ENCODE results near the gene ZNF385B.

ZNF385B gene

DNA sequence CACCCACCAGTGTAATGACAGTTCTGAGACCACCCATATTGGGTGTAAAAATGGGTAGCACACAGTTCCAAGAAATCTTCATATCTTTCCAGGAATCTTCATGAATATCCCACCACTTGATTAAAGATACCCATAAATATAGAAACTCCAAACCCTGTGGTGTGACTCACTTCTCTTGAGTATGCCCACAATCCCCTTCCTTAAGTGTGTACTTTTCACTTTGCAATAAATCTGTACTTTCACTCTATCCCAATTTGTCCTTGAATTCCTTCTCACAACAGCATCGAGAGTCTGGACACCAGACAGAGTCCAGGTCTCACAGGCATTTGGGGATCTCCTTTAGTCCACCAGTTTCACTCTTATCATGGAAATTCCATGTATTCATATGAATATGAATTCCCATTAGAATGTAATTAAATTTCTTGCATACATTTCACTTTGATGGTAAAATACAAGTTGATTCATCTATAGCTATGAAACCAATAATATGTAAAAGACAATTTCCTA lies 309.8 kb downstream of the ZNF385B start:
- DNase-seq (ENCODE audit: low spot score): no peak

DNA sequence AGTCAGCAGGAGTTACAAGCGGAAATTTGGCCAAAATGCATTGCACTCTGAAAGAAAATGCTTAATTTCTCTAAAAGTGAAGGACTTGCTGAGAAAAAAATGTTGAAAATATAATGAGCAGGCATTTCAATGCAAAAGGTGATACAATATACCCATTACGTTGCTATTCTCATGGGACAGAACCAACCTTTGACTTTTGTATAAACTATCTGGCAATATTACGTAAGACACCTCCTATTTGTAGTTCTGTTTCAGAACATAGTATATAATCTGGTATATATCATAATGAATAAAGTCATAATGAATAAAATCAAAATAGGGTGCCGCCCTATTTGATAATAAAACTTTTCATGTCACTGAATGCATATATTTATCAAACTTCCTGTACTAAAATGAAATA lies 310.6 kb downstream of the ZNF385B start:
- no peak for DNase-seq (ENCODE audit: low spot score)

DNA sequence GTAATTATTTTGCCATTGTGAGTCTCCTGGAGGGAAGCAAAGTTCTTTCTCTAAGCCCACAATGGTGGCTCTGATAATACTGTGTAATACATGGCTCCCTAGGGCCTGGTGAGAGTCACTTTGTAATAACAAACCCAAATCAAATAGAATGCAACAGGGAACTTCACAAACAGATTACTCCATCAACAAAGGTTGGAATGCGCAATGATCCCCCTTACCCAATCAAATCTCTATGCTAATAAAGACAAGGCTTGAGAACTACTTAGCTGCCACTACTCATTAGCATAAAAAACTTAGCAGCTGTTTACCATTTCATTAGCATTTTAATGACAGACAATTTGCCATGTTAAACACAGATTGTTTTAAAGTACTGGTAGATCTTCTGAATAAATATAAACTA lies 311.2 kb downstream of the ZNF385B start:
- no peak for DNase-seq (ENCODE audit: low spot score)

DNA sequence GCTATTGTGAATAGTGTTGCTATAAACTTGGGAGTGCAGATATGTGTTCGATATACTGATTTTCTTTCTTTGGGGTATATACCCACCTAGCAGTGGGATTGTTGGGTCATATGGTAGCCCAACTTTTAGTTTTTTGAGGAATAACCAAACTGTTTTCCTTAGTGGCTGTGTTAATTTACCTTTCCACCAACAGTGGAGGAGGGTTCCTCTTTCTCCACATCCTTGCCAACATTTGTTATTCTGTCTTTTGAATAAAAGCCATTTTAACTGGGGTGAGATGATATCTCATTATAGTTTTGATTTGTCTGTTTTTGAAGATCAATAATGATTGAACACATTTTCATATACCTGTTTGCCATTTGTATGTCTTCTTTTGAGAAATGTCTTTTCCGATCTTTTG lies 314.8 kb downstream of the ZNF385B start:
- no peak for DNase-seq (ENCODE audit: low spot score)

GRCh38 chr2:179545024-179545423 lies 316.4 kb downstream of the ZNF385B start:
- no peak for DNase-seq (ENCODE audit: low spot score)

- DNase-seq (ENCODE audit: low spot score): no peak
Observed at GRCh38 chr2:179543361-179543901, 318.0 kb downstream of the ZNF385B start.

DNA sequence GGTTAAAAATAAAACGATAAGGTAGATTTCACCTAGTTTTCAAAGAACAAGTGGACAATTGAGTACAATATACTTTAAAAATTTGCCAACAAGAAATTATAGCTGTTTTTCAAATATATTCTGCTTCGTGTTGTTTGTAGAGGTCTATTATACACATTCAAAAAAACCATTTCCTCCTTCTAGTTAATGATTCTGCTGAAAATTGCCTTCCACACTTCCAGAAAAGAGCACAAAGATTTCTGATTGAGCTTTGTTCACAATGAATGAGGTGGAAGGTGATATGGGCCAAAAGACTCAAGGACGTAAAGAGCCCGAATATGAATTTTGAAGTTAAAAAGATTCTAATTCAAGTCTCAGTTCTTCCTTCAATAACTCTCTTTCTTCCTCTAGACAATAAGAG lies 319.8 kb downstream of the ZNF385B start:
- no peak for DNase-seq (ENCODE audit: low spot score)

- DNase-seq (ENCODE audit: low spot score): no peak
Observed at GRCh38 chr2:179539124-179539511, 322.3 kb downstream of the ZNF385B start.

DNA sequence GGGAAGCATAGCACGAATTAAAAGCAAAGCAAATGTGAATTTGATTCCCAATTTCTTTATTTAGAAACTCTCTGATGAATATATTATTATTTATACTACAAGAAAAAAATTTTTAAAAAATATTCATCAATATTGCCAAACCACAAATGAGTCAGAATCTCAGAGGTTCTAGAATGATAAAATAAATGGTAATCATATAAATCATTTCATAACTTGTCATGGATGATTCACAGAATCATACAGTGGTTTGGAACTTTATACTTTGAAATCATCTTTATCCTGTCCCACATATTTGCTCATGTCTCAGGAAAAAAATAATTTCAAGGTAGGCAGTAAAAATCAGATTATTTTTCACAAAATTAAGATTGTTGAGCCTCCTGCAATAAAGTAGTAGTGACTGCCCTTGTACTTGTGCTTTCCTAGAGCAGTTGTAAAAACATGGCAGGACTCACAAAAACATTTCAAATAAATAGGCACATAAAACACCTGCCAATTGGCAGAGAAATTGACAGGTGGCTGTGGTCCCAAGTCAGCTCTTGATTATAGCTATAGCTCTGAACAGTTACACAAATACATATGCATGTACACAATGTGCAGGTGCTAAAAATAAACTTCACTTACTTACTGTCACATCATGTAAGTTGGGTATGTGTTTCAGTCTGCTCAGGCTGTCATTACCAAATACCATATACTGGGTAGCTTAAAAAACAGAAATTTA lies 322.8 kb downstream of the ZNF385B start:
- no peak for DNase-seq (ENCODE audit: low spot score)

- DNase-seq (ENCODE audit: low spot score): no peak
Observed at GRCh38 chr2:179536185-179536584, 325.2 kb downstream of the ZNF385B start.

- DNase-seq (ENCODE audit: low spot score): no peak
Observed at GRCh38 chr2:179533875-179534274, 327.5 kb downstream of the ZNF385B start.

DNA sequence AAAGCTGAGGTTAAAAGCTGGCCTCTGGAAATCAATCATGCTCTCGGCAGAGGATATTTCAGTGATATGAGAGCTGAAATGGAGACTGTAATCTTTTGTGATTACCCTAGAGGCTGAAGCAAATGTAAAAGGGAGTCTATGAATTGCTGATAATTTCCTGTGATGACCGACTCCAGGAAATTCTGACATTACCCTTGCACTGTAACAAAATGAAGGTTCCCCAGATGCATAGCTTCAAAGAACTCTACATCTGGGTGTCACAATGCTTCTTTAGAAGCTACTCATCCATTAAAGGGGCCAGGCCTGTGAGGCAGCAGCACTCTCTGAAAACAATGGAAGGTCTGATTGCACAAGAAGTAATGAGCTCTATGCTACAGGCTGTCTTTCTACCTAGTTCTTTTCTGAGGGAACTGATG lies 328.5 kb downstream of the ZNF385B start:
- DNase-seq (ENCODE audit: low spot score): no peak

DNA sequence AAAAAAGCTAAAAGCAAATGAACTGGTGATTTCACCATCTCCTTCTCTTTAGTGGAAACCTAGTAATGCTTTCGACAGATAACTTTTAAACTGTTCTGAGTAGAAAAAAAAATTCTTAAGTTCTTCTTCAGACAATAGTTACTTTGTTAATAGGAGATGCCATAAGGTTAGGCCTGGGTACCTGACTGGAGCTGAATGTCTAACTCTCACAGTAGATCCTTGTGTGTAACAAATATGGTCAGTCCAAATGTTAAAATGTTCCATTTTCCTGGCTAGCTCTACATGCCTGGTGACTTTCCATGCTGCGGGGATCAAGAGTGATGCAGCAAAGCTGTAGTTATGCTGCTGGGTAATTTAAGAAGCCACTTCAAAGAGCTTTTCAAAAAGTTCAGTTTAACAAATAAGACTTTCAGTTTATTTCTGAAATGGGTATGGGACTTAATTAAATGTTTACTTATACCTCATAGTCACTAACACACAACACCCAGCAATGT lies 332.8 kb downstream of the ZNF385B start:
- no peak for DNase-seq (ENCODE audit: low spot score)

DNA sequence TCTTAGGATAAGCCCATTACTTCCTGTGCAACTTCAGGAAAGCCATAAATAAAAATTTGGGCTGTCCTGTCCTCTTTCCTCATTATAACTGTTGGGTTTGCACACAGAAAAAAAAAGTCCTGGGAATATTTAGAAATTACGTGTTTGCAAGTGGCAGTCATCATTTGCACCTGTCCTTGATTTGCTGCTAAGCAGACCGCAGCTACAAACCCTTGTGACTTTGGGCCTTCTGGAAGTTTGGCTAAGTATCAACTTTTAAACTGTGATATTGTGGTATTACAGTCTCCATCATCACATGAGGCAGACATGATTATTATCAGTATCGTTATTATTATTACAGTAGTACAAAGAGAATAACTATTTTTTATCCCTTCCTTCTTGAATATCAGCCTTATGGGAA lies 336.1 kb downstream of the ZNF385B start:
- no peak for DNase-seq (ENCODE audit: low spot score)

DNA sequence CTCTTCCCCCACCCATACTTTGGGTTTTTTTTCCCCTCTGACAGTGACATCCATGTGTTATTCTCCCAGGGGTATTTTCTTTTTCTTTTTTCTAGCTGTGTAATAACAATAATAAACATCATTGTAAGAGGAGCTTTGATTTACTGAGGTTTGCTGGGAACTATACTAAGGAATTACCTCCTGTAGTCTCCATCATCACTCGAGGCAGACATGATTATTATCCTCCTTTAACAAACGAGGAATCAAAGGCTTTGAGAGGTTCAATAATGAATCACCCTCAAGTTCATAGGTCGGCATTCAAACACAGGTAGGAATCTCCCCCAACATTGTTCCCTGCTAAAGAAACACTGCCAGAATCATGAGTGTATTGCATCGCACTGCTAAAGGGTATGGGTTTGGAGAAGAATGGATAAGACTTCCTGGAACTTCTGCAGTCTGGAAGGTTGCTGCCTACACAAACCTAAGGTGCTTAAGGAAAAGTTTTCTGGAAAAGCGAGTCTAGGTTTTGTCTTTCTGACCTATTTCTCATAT lies 336.5 kb downstream of the ZNF385B start:
- DNase-seq (ENCODE audit: low spot score): no peak

DNA sequence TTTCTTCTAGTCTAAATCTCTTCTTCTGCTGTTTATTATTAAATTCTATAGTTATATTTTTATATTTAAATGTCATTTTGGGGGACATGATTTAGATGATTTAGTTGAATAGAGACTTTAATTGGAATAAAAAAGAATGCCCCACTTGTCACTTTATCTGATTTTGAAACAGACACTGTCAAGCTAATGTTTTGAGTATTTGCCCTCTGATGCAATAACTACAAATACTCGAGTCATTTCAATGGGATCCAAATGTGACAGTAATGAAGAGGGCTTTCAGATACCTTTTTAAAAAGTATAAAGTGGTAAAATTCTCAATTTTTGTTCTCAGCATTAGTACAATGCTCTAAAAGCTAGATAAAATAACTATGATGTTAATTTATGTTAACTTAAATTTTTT lies 339.5 kb downstream of the ZNF385B start:
- no peak for DNase-seq (ENCODE audit: low spot score)

GRCh38 chr2:179518830-179519229 lies 342.6 kb downstream of the ZNF385B start:
- DNase-seq (ENCODE audit: low spot score): no peak

DNA sequence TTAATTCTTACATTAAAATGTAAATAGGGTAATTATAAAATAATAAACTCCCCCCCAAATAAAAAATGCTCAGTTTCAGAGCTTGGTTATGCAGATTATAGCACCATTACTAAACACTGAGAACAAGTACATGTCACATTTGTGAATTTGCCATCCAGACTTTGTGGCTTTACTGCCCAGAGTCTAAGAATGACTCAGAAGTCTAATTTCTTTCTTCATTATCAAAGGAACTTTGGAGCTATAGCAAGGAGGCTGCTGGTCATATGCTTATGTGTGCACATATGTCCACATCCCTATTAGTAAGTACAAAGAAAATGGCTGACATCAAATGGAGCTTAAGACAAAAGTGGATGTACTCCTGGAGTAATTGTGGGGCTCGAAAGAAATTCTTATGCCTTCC lies 348.2 kb downstream of the ZNF385B start:
- no peak for DNase-seq (ENCODE audit: low spot score)

DNA sequence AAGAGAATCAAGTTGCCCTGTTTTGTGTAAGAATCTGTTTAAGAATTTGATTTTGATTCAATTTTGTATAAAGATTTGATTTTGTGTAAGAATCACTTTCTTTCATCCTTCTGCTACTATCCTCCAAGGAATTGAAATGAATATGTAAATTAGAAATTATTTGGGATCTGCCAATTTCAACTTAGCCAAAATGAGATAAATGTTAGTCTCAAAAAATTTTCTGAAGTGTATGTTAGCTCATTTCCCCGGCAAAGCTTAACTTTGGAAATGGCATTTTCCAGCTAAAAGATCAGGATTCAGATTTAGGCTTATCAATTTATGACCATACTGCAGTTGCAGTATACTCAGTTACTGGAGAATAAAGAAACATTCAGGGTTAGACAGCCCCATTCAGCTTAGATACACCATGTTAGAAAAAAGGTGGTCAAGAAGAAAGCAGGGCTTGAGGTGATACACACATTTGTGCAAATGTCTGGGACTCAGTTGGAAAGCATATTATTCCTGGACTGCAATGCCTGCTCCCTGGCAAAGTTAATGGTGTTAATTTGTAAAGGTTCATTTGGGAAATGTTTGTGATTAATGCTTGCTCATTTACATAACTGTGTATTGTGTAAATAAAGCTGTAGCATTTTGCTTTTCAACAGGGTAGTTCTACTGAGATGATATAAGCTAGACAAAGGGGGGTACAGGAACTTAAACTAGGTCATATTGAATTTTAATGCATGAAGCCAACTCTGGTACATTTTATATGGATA lies 349.0 kb downstream of the ZNF385B start:
- DNase-seq (ENCODE audit: low spot score): no peak

- no peak for DNase-seq (ENCODE audit: low spot score)
Observed at GRCh38 chr2:179511105-179511789, 350.2 kb downstream of the ZNF385B start.

GRCh38 chr2:179495315-179495714 lies 366.1 kb downstream of the ZNF385B start:
- DNase-seq (ENCODE audit: low spot score): no peak

DNA sequence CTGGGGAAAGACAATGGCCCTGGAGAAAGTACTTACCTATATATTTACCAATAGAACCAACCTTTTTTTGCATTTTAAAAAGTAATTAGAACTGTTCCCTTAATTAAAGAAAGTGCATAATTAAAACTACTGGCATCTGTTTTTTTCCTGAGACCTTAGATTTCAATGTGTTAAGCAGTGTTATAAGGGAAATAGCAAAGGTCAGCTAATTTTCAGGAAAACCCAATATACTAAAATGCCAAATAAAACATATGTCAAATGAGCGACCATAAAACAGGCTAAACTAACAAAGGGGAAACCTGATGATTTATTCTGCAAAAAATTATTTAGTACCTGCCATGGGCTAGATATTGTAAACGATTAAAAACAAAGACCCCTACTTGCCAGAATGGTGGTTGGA lies 372.8 kb downstream of the ZNF385B start:
- DNase-seq (ENCODE audit: low spot score): no peak
